T-helper 2 cell (primary cell): ENCODE measurements around the gene LRCH1.
"Not testable (repeated sequence)": the region's sequence is repeated elsewhere in the genome, so short reads cannot be mapped to it uniquely, and the experiment has no call there.

ENCODE experiments used
- DNase-seq, 5 experiments: peaks; one replicate each; pipeline versions ENCODE4 v3.0.0 to v3.0.0-alpha.2; 2012 to 2022

The LRCH1 gene

GRCh38 chr13:46761174-46761573 is 208.2 kb downstream of the LRCH1 start:
- no peak for DNase-seq

- no peak for DNase-seq
Observed at GRCh38 chr13:46761866-46762265, 208.9 kb downstream of the LRCH1 start.

- not testable (repeated sequence) for DNase-seq
Observed at GRCh38 chr13:46769925-46770324, 217.0 kb downstream of the LRCH1 start.

- DNase-seq = no peak
Observed at GRCh38 chr13:46771693-46772092, 218.7 kb downstream of the LRCH1 start.

- no peak for DNase-seq
Observed at GRCh38 chr13:46773541-46773940, 220.6 kb downstream of the LRCH1 start.

- no peak for DNase-seq
Observed at GRCh38 chr13:46775385-46776107, 222.6 kb downstream of the LRCH1 start.

- DNase-seq = no peak
Observed at GRCh38 chr13:46778095-46778494, 225.1 kb downstream of the LRCH1 start.

GRCh38 chr13:46778890-46779289 is 225.9 kb downstream of the LRCH1 start:
- no peak for DNase-seq

- no peak for DNase-seq
Observed at GRCh38 chr13:46782066-46782465, 229.1 kb downstream of the LRCH1 start.

- DNase-seq = no peak
Observed at GRCh38 chr13:46782691-46783090, 229.7 kb downstream of the LRCH1 start.

GRCh38 chr13:46783504-46783903 is 230.5 kb downstream of the LRCH1 start:
- no peak for DNase-seq

GRCh38 chr13:46795321-46795720 is 242.4 kb downstream of the LRCH1 start:
- no peak for DNase-seq

GRCh38 chr13:46796129-46796514 is 243.2 kb downstream of the LRCH1 start:
- no peak for DNase-seq

- DNase-seq = peak; percentile 72 to 92 (median 80)
Observed at GRCh38 chr13:46796515-46797474, 243.8 kb downstream of the LRCH1 start, which contains the start of gene ESD. Gene ESD, minus strand, starts transcription at chr13:46797161. Its CDS starts 5,748 bp downstream, at chr13:46791413.

GRCh38 chr13:46797501-46798237 is 244.7 kb downstream of the LRCH1 start:
- DNase-seq = peak in 1 of 5 experiments; percentile 5

- no peak for DNase-seq
Observed at GRCh38 chr13:46799139-46799538, 246.2 kb downstream of the LRCH1 start.

- DNase-seq = no peak
Observed at GRCh38 chr13:46801858-46802257, 248.9 kb downstream of the LRCH1 start.
